ENCODE results near the gene MTFR2. TPM values are rescaled to one million over a fixed set of nuclear protein-coding genes. Genes with fewer than 3 reads are reported as not detected.
A peak's percentile ranks its signal among the peaks of the same experiment; 100 is the strongest.

The MTFR2 gene
- total and polyA plus RNA-seq, 2 of the 13 experiments (the other 11 are each of a cell fraction or from before 2014, with no cell fraction given) = 6.7 to 10.7 TPM

DNA sequence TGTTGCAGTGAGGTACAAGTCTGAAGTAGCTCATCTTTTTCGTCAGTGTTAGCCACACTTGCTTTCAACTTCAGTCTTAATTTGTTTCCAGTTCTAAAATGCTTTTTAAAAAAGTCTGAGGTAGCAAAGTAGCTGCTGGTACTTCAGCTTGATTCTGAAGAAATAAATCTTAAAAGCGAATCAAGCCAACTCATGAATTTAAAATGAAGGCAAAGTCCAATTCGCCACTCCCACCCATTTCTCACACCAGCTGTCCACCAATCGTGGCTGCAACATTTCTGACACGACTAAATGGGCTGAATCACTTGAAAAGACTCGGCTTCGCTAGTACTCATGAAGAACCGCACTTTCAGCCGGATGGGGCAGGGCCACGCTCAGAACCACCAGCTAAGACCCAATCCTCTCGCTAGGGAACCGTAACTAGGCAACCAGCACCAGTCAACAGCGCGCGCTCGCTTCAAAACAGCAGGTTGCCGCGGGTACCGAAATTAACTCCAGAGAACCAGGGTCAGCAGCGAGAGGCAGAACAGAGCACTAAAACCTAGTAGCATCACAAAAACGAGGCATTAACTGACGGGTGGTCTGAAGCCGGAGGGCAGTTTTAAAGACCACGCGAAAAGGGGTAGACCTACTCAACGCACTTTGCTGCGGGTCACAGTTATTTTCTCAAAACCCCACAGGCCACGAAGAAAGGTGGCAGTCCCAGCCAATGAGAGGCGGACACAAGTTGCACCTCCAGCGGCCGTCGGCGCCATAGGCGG, 38.6 kb upstream of the MTFR2 start (continued):
- TF ChIP-seq ZNF549 (CRISPR knock-in tag; IDR thresholded peaks at IDR 0.05) (peak; percentile 69; the same call in 1 of the 2 replicates), ZNF296 (CRISPR knock-in tag; conservative IDR thresholded peaks at IDR 0.05) (no peak), TMF1 (CRISPR knock-in tag; IDR thresholded peaks at IDR 0.05; ENCODE audit: low read depth) (peak; percentile 48; the same call in 1 of the 2 replicates), HES4 (CRISPR knock-in tag; IDR thresholded peaks at IDR 0.05; ENCODE audit: borderline replicate concordance) (no peak), ZNF432 (CRISPR knock-in tag; IDR thresholded peaks at IDR 0.05; ENCODE audit: borderline replicate concordance) (no peak), ZNF329 (CRISPR knock-in tag; IDR thresholded peaks at IDR 0.05; ENCODE audit: low read depth) (no peak), RORA (CRISPR knock-in tag; IDR thresholded peaks at IDR 0.05) (no peak), FOXA3 (CRISPR knock-in tag; IDR thresholded peaks at IDR 0.05) (no peak), NPAS2 (CRISPR knock-in tag; IDR thresholded peaks at IDR 0.05; ENCODE audit: borderline replicate concordance) (no peak), CEBPG (CRISPR knock-in tag; IDR thresholded peaks at IDR 0.05) (no peak), ZNF136 (CRISPR knock-in tag; IDR thresholded peaks at IDR 0.05; ENCODE audit: low read depth) (no peak), ZMYM2 (CRISPR knock-in tag; IDR thresholded peaks at IDR 0.05) (no peak)
- TF ChIP-seq, protein P1, sequence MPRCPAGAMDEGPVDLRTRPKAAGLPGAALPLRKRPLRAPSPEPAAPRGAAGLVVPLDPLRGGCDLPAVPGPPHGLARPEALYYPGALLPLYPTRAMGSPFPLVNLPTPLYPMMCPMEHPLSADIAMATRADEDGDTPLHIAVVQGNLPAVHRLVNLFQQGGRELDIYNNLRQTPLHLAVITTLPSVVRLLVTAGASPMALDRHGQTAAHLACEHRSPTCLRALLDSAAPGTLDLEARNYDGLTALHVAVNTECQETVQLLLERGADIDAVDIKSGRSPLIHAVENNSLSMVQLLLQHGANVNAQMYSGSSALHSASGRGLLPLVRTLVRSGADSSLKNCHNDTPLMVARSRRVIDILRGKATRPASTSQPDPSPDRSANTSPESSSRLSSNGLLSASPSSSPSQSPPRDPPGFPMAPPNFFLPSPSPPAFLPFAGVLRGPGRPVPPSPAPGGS (CRISPR knock-in tag; IDR thresholded peaks at IDR 0.05) = 0 out of 2 replicates have a peak, but pooled peaks have one; percentile 21
- TF ChIP-seq, protein P2, sequence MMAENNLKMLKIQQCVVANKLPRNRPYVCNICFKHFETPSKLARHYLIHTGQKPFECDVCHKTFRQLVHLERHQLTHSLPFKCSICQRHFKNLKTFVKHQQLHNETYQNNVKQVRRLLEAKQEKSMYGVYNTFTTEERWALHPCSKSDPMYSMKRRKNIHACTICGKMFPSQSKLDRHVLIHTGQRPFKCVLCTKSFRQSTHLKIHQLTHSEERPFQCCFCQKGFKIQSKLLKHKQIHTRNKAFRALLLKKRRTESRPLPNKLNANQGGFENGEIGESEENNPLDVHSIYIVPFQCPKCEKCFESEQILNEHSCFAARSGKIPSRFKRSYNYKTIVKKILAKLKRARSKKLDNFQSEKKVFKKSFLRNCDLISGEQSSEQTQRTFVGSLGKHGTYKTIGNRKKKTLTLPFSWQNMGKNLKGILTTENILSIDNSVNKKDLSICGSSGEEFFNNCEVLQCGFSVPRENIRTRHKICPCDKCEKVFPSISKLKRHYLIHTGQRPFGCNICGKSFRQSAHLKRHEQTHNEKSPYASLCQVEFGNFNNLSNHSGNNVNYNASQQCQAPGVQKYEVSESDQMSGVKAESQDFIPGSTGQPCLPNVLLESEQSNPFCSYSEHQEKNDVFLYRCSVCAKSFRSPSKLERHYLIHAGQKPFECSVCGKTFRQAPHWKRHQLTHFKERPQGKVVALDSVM (CRISPR knock-in tag; IDR thresholded peaks at IDR 0.05) = peak; percentile 8; the same call in 1 of the 2 replicates
- TF ChIP-seq, protein P3, sequence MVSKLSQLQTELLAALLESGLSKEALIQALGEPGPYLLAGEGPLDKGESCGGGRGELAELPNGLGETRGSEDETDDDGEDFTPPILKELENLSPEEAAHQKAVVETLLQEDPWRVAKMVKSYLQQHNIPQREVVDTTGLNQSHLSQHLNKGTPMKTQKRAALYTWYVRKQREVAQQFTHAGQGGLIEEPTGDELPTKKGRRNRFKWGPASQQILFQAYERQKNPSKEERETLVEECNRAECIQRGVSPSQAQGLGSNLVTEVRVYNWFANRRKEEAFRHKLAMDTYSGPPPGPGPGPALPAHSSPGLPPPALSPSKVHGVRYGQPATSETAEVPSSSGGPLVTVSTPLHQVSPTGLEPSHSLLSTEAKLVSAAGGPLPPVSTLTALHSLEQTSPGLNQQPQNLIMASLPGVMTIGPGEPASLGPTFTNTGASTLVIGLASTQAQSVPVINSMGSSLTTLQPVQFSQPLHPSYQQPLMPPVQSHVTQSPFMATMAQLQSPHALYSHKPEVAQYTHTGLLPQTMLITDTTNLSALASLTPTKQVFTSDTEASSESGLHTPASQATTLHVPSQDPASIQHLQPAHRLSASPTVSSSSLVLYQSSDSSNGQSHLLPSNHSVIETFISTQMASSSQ (IDR thresholded peaks at IDR 0.05; ENCODE audit: low read depth) = no peak
- TF ChIP-seq, protein P3 (CRISPR knock-in tag; IDR thresholded peaks at IDR 0.05; ENCODE audit: borderline replicate concordance) = no peak
- TF ChIP-seq, protein P4, sequence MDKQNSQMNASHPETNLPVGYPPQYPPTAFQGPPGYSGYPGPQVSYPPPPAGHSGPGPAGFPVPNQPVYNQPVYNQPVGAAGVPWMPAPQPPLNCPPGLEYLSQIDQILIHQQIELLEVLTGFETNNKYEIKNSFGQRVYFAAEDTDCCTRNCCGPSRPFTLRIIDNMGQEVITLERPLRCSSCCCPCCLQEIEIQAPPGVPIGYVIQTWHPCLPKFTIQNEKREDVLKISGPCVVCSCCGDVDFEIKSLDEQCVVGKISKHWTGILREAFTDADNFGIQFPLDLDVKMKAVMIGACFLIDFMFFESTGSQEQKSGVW (CRISPR knock-in tag; IDR thresholded peaks at IDR 0.05; ENCODE audit: borderline replicate concordance) = no peak
- TF ChIP-seq, protein P5, sequence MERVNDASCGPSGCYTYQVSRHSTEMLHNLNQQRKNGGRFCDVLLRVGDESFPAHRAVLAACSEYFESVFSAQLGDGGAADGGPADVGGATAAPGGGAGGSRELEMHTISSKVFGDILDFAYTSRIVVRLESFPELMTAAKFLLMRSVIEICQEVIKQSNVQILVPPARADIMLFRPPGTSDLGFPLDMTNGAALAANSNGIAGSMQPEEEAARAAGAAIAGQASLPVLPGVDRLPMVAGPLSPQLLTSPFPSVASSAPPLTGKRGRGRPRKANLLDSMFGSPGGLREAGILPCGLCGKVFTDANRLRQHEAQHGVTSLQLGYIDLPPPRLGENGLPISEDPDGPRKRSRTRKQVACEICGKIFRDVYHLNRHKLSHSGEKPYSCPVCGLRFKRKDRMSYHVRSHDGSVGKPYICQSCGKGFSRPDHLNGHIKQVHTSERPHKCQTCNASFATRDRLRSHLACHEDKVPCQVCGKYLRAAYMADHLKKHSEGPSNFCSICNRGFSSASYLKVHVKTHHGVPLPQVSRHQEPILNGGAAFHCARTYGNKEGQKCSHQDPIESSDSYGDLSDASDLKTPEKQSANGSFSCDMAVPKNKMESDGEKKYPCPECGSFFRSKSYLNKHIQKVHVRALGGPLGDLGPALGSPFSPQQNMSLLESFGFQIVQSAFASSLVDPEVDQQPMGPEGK (CRISPR knock-in tag; IDR thresholded peaks at IDR 0.05) = no peak

All from HepG2 (cell line).